Activated CD4-positive, alpha-beta T cell treated with anti-CD3 and anti-CD28 coated beads for 4 hours (primary cell): ENCODE data around the gene IRX6.

Source experiments
- DNase-seq, 2 donors: peaks; one replicate each; pipeline ENCODE4 v3.0.0-alpha.2; 2020

IRX6 gene

DNA sequence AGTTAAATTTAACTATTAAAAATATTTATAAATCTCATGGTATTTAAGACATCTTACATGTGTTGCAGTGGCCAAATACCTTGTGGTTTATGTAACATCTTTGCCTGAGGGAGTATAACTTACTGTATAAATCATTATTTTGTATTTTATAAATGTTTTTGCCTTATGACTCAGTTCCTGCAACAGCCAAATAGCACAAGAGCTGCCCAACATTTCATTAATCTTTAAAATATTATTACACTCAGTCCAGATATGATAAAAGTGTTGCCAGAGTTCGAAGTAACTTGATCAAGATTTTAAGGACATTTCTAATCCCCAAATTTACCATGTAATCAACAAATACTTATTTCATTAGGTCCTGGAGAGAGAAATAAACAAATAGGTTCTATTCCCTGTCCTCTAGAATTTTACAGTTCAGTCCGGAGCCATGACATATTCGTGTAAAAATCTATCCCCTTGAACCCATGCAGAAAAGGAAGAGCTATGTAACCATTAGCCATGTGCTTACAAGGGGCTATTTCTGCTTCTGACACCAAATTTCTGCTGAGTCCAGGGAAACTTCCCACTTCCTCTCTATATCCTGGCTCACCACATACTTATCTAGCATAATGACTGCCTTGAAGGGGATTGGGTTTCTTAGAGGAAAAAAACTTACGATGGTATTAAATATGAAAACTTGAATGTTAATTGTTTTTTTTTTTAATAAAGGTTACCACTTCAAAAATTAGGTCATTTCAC lies 44.0 kb downstream of the IRX6 start:
- no peak for DNase-seq

DNA sequence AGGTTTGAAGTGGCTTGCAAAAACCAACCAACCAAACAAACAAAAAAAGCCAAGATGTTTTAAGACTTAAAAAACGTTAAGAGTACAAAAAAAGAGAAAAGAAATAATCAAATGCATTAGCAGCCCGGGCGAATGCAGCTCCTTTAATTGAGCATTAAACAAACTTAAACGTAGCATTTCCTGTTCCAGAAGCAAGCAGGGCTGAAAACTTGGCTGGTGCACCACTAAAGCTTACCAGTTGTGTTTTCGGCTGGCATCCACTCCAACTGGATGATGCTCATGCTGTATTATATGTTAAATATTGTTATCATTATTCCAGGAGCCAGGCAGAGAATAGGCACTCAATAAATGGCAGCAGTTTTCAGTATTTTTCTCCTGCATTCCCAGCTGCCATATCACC lies 45.1 kb downstream of the IRX6 start:
- DNase-seq = no peak

DNA sequence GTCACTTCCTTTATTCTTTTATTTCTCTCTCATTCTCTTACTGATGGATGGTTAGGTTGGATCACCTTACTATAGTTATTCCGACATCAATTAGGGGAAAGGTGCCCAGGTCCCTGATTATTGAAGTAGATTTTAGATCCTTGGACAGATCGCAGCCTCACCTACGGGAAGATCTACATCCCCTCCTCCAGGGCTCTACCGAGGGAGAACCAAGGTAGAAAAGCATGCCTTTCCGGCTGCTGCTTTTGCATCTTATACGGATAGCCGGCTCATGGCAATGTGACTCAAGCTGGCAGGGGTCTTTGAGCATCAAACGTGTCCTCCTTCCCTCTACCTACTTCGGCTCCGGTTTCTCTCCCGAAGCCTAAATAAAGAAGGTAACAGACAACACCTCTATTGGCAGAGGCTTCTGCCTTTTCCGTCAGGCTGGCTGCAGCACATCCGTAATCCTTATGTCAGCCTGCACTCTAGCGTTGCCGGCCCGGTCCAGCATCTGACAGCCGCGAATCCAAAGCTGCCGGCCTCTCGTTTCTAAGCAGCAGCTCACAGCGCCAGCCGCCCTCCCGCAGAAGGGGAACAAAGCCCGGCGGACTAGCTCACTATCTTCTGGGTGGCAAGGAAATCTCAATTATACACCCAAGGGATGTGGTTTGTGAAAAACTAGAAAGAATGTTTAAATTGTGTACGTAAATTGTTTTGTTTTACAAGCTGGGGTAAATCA lies 46.9 kb downstream of the IRX6 start:
- no peak for DNase-seq

DNA sequence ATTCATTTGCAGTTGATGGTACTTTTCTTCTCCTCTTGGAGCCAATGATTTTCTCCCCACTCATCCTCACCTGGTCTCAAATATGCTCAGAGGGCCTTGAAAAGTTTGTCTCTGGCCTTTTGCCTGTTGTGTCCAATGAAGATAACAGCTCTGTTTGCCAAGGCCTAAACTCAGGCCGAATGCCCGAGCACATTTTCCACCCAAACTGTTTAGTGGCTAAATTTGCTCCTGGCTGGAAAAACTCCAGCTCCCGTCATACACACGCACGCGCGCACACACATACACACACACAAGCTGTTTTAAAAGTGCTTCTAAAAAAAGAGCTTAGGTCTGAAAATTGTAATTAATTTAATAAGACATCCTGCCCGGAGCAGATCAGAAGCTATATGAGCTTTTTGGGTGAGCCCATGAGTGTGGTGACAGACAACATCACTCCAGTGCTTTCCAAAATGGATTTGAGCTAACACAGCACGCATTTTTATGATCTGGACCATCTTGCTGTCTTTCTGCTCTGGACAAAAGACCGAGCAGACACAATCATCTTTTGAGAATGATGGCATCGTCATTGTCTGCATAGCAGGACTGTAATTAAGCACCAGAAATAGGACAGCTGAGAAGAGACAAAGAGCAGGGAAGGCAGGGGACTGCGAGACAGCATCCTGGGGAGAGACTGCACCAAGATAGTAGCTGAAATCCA lies 48.9 kb downstream of the IRX6 start:
- no peak for DNase-seq

DNA sequence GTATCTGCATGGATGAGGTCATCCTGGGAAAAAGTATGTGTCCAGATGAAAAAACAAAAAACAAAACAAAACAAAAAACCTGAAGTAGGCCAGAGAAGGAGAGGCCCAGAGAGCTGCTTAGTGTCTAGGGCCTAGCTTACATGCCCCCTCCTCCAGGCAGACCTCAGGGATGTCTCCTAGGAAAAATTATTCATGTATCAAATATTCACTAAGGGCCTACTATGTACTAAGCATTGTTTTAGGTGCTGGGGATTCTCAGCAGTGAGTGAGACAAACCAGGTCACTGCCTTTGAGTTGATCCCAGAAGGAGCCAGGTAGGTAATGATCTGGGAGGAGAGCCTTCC lies 49.5 kb downstream of the IRX6 start:
- no peak for DNase-seq

DNA sequence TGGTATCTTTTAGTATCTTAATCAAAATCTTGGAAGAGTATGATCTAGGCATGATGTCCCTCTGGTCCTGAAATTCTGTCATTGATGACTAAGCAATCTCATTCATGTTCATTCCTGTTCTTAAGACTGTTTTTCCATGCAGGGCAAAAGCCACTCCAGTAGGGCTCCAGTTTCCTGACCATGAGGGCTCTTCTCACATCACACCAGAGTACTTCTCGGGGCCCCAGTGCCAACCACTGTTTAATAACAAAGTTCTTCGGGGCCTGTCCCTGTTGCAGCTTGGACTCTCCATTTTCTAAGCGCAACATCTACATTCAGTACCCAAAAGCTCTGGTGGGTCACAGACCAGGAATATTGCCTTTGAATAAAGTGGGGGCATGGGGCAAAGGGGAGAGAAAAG lies 52.0 kb downstream of the IRX6 start:
- DNase-seq = no peak

DNA sequence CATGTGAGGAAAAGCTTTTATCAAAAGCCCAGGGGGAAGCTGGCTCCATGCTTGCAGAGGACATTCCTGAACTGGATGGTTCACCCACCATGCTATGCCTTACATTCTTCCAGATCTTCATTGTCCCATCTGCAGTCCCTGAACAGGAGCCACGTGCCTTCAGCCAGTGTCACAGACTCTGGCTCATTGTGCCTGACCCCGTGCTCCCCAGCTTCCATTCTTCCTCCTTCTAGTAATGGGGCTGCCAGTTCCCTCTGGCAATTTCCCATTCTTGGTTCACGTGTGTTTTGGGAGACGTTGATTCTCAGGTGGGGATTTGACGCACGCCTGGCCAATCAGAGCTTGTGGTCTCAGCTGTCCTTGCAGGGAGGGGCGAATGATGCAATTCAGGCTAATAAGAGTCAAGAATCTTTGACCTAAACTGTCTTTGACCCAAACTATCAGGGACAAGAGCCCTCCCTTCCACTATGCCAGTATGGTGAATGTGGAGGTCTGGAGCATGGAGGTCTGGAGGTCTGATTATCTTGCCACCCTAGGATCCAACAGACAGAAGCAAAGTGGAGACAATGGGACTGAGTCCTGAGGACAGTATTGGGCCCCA lies 52.7 kb downstream of the IRX6 start:
- DNase-seq = no peak

DNA sequence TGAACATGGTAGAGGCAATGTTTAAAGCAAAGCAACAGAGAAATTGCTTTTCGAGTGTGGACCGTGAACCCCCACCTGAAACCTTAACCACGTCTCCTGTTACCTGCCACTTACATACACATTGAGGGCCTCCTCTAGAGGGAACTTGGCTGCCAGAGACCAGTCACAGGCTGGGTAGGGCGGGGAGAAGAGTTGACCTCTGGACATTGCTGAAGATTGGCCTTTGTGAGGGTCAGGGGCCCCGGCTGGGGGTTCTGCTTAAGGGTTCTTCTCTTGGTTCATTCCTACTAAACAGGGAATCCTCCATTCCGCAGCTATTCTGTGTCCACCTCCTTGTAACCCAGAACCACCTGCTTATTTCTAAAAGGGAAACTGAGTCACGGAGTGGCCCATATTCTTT lies 53.8 kb downstream of the IRX6 start:
- DNase-seq = no peak

DNA sequence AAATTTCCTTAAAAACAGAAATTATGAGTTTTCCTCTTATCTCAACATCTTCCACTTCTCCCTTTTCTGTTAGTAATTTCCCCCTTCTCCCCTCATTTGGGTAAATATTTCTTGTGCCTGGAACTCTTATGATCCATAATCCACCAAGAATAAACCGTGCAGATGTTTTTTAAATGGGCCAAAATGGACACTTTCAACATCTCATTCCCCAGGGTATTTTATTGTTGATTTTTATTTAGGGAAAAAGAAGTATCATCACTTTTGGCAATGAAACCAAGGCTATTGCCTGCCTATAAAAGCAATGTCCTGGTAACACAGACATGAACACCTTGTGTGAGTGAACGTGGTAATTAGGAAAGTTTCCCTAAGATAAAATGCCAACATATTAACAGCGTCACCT lies 54.6 kb downstream of the IRX6 start:
- DNase-seq = no peak

DNA sequence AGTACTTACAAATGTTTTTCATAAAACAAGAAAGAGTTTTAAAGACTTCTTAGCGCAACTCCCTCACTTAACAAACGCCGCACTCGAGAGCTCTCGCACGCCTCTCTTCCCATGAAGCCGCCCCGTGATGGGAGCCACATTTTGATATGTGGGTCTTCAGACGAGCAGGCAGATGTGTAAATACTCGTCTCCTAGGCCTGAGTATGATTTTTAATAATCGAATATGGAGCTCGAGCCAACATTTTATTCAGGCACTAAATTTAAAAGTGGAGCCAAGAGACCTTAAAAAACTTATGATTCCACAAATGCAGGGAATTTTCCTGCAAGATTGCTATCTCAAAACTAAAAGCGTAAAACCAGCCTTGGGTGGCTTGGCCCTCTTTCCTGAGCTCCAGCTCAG lies 55.4 kb downstream of the IRX6 start:
- no peak for DNase-seq

DNA sequence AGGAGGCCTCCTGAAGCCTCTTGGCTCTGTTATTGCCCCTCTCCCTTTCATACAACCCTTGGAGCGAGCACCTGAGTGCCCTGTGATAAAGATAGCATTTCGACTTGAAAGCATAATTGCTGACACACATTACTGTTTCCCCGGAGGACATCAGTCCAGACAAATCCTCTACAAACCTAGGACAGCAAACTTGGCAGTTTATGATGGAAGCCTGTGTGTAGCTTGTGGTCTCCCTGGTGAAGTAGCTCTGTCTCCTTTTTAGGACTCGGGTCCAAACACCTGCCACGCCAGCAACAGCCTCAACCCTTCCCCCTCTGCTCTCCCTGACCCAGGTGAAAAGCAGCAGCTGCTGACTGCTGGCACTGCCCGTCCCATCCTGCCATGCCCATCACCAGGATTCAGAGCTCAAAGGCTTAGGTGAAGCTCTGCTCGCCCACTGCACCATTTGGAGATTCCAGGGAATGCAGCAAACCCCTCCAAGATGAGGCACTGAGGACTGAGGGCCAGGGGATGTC lies 55.9 kb downstream of the IRX6 start:
- DNase-seq = no peak
